Adipocyte (in vitro differentiated cells): ENCODE measurements around the gene SHISA7.
"Not testable (repeated sequence)": the region's sequence is repeated elsewhere in the genome, so short reads cannot be mapped to it uniquely, and the experiment has no call there.

Experiments used
- DNase-seq: peaks from one replicate; pipeline ENCODE4 v3.0.0-alpha.2; 2015; ENCODE audit warnings: low read depth
- H3K27me3 ChIP-seq: replicated peaks from 2 replicates; pipeline ENCODE4 v1.7.0; 2013; ENCODE audit warnings: mild to moderate bottlenecking, low read length, moderate library complexity; ENCODE audit not compliant: control insufficient read depth, insufficient read depth
- H3K36me3 ChIP-seq: 2 replicates; pipeline ENCODE4 v1.7.0; 2013; ENCODE audit warnings: low read length, mild to moderate bottlenecking, moderate library complexity; ENCODE audit not compliant: control insufficient read depth, insufficient read depth, severe bottlenecking
- H3K4me1 ChIP-seq: 2 replicates; pipeline ENCODE4 v1.7.0; 2013; ENCODE audit warnings: mild to moderate bottlenecking, low read length, moderate library complexity; ENCODE audit not compliant: control insufficient read depth, insufficient read depth
- H3K4me3 ChIP-seq: 2 replicates; pipeline ENCODE4 v1.7.0; 2013; ENCODE audit warnings: mild to moderate bottlenecking, low read length, moderate library complexity
- H3K9ac ChIP-seq: 2 replicates; pipeline ENCODE4 v1.7.0; 2013; ENCODE audit warnings: mild to moderate bottlenecking, low read length, moderate library complexity
- H3K9me3 ChIP-seq: 2 replicates; pipeline ENCODE4 v1.7.0; 2013; ENCODE audit warnings: mild to moderate bottlenecking, low read length, moderate library complexity; ENCODE audit not compliant: control insufficient read depth

SHISA7 gene

GRCh38 chr19:55436847-55437246 lies 6.3 kb downstream of the SHISA7 start:
- DNase-seq = no peak
- Histone ChIP-seq H3K4me1 (no peaks in the 10 kb centered on the region), H3K9ac (no peak overlapping the region), H3K27me3 (peaks cover 69% of the 10 kb centered on the region), H3K4me3 (no peak overlapping the region), H3K36me3 (no peaks in the 10 kb centered on the region), H3K9me3 (no peaks in the 10 kb centered on the region)

- H3K4me1 ChIP-seq = no peaks in the 10 kb centered on the region
- no peaks in the 10 kb centered on the region for H3K9me3 ChIP-seq
- H3K36me3 ChIP-seq = no peaks in the 10 kb centered on the region
- H3K4me3 ChIP-seq = no peak overlapping the region
- no peak for DNase-seq
- H3K27me3 ChIP-seq = peaks cover 69% of the 10 kb centered on the region
- no peak overlapping the region for H3K9ac ChIP-seq
These were observed 8.1 kb downstream of the SHISA7 start for GRCh38 chr19:55435020-55435419.

GRCh38 chr19:55434356-55434919 lies 8.7 kb downstream of the SHISA7 start:
- H3K9me3 ChIP-seq = no peaks in the 10 kb centered on the region

GRCh38 chr19:55433292-55433691 lies 9.8 kb downstream of the SHISA7 start:
- Histone ChIP-seq H3K36me3 (no peaks in the 10 kb centered on the region), H3K9me3 (no peaks in the 10 kb centered on the region), H3K9ac (no peak overlapping the region), H3K27me3 (peaks cover 65% of the 10 kb centered on the region), H3K4me3 (no peak overlapping the region), H3K4me1 (no peaks in the 10 kb centered on the region)
- DNase-seq = no peak

More at GRCh38 chr19:55434356-55434919, 8.7 kb downstream of the SHISA7 start:
- no peak for DNase-seq
- Histone ChIP-seq H3K9ac (no peak overlapping the region), H3K36me3 (no peaks in the 10 kb centered on the region), H3K27me3 (peaks cover 71% of the 10 kb centered on the region), H3K4me3 (no peak overlapping the region), H3K4me1 (no peaks in the 10 kb centered on the region)

- H3K4me1 ChIP-seq = no peaks in the 10 kb centered on the region
- H3K9me3 ChIP-seq = no peaks in the 10 kb centered on the region
- H3K27me3 ChIP-seq = peaks cover 62% of the 10 kb centered on the region
- no peak for DNase-seq
- H3K9ac ChIP-seq = no peak overlapping the region
- H3K4me3 ChIP-seq = no peak overlapping the region
- no peaks in the 10 kb centered on the region for H3K36me3 ChIP-seq
These were observed 10.7 kb downstream of the SHISA7 start for GRCh38 chr19:55432241-55432959.

GRCh38 chr19:55431183-55431582 lies 11.9 kb downstream of the SHISA7 start:
- no peak for DNase-seq
- Histone ChIP-seq H3K4me3 (no peak overlapping the region), H3K4me1 (no peaks in the 10 kb centered on the region), H3K9ac (no peak overlapping the region), H3K27me3 (peaks cover 58% of the 10 kb centered on the region), H3K9me3 (no peaks in the 10 kb centered on the region), H3K36me3 (no peaks in the 10 kb centered on the region)

GRCh38 chr19:55426042-55426441 lies 17.1 kb downstream of the SHISA7 start:
- Histone ChIP-seq H3K4me3 (no peak overlapping the region), H3K9ac (no peak overlapping the region), H3K4me1 (no peaks in the 10 kb centered on the region), H3K27me3 (peaks cover 38% of the 10 kb centered on the region), H3K9me3 (no peaks in the 10 kb centered on the region), H3K36me3 (no peaks in the 10 kb centered on the region)
- DNase-seq = no peak

- H3K4me3 ChIP-seq = no peak overlapping the region
- no peaks in the 10 kb centered on the region for H3K36me3 ChIP-seq
- no peaks in the 10 kb centered on the region for H3K4me1 ChIP-seq
- DNase-seq = no peak
- peaks cover 35% of the 10 kb centered on the region for H3K27me3 ChIP-seq
- no peak overlapping the region for H3K9ac ChIP-seq
- no peaks in the 10 kb centered on the region for H3K9me3 ChIP-seq
These were observed 18.6 kb downstream of the SHISA7 start for GRCh38 chr19:55424518-55424917.

GRCh38 chr19:55423225-55424005 lies 19.7 kb downstream of the SHISA7 start:
- DNase-seq = no peak
- no peaks in the 10 kb centered on the region for H3K9me3 ChIP-seq
- no peaks in the 10 kb centered on the region for H3K4me1 ChIP-seq
- H3K9ac ChIP-seq = no peak overlapping the region
- no peaks in the 10 kb centered on the region for H3K36me3 ChIP-seq
- H3K27me3 ChIP-seq = peaks cover 30% of the 10 kb centered on the region
- H3K4me3 ChIP-seq = no peak overlapping the region

- not testable (repeated sequence) for H3K9me3 ChIP-seq, H3K36me3 ChIP-seq, H3K4me3 ChIP-seq, DNase-seq, H3K4me1 ChIP-seq, H3K9ac ChIP-seq
- H3K27me3 ChIP-seq = peaks cover 27% of the 10 kb centered on the region
These were observed 21.8 kb downstream of the SHISA7 start for GRCh38 chr19:55421281-55421680.

GRCh38 chr19:55419624-55420236 lies 23.4 kb downstream of the SHISA7 start:
- no peaks in the 10 kb centered on the region for H3K9me3 ChIP-seq

More at GRCh38 chr19:55419624-55420236, 23.4 kb downstream of the SHISA7 start:
- no peak overlapping the region for H3K9ac ChIP-seq
- no peak for DNase-seq
- H3K4me3 ChIP-seq = no peak overlapping the region
- H3K36me3 ChIP-seq = no peaks in the 10 kb centered on the region
- H3K27me3 ChIP-seq = peaks cover 18% of the 10 kb centered on the region
- no peaks in the 10 kb centered on the region for H3K4me1 ChIP-seq
